H1 (cell line): ENCODE data around the gene LTF. TPM values are rescaled to one million over a fixed set of nuclear protein-coding genes. Genes with fewer than 3 reads are reported as not detected.

ENCODE experiments used
- BCL11A ChIP-seq, 2 experiments: IDR thresholded peaks; one replicate each; pipeline ENCODE4 v1.6.1; 2011; ENCODE audit warnings: low read depth in 2 of 2, low read length in 2 of 2, mild to moderate bottlenecking in 2 of 2
- EP300 ChIP-seq, 2 experiments: IDR thresholded peaks; 1 replicate in 1 of 2; 2 replicates in 1 of 2; pipeline ENCODE4 v1.6.1; 2011 to 2012; ENCODE audit warnings: low read depth in 2 of 2, low read length in 2 of 2, mild to moderate bottlenecking in 2 of 2, borderline replicate concordance in 1 of 2, inconsistent platforms in 1 of 2, moderate library complexity in 1 of 2
- SP1 ChIP-seq: IDR thresholded peaks from 2 replicates; pipeline ENCODE4 v1.6.1; 2011; ENCODE audit warnings: low read depth, low read length
- polyA plus RNA-seq, 7 experiments: library from polyadenylated mRNA; depleted of rRNA in 3 of 7; stranded (reverse) in 5 of 7; unstranded in 2 of 7; fragments of >200 nt in 5 of 7; fragments of 200-250 nt in 2 of 7; gene quantifications; 1 replicate in 5 of 7; 2 replicates in 1 of 7; 4 replicates in 1 of 7; pipeline versions ENCODE4 v1.2.1 to v1.2.3, GENCODE V29; 2011 to 2013; ENCODE audit warnings: missing spikeins in 2 of 7, mixed read lengths in 2 of 7
- total RNA-seq: library from RNA; stranded (reverse); fragmentation: NEBNext Ultra II Directional; extraction: Animal tissue kit (Norgen Biotek cat#: 25700); gene quantifications from 2 replicates; pipeline ENCODE4 v1.2.1, GENCODE V29; 2021
- TF ChIP-seq, protein P1 (sequence below), 3 experiments: IDR thresholded peaks; 1 replicate in 2 of 3; 2 replicates in 1 of 3; pipeline versions ENCODE4 v1.5.1 to v1.6.1; 2011; ENCODE audit warnings: low read length in 3 of 3, mild to moderate bottlenecking in 3 of 3, inconsistent platforms in 2 of 3, low read depth in 1 of 3, moderate library complexity in 1 of 3; ENCODE audit not compliant: insufficient read depth in 1 of 3; ENCODE audit errors: control extremely low read depth in 1 of 3

Gene LTF
- total and polyA plus RNA-seq, 2 of the 8 experiments (the other 6 are each of a cell fraction or from before 2014, with no cell fraction given) = 0.23 to 0.99 TPM

DNA sequence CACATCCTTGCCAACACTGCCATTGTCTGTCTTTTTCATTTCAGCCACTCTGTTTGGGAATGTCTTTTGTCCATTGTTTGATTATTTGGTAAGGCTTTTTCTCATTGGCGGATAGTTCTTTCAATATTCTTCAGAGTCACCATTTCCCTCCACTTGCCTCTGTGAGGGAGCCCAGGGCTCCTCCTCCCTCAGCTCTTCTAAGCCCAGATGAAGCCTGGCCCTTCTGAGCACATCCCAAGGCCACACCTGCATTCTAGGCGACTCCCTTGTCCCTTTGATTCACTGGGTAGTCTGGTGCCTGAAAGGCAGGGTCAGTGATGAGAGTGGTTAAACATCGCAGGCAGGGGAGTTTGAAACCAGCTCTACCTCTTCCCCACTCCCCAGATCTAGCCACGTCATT, 12.4 kb upstream of the LTF start (continued):
- no peak for TF ChIP-seq BCL11A (IDR thresholded peaks at IDR 0.05; ENCODE audit: low read depth in 2 of 2, low read length in 2 of 2)
- TF ChIP-seq, protein P1, sequence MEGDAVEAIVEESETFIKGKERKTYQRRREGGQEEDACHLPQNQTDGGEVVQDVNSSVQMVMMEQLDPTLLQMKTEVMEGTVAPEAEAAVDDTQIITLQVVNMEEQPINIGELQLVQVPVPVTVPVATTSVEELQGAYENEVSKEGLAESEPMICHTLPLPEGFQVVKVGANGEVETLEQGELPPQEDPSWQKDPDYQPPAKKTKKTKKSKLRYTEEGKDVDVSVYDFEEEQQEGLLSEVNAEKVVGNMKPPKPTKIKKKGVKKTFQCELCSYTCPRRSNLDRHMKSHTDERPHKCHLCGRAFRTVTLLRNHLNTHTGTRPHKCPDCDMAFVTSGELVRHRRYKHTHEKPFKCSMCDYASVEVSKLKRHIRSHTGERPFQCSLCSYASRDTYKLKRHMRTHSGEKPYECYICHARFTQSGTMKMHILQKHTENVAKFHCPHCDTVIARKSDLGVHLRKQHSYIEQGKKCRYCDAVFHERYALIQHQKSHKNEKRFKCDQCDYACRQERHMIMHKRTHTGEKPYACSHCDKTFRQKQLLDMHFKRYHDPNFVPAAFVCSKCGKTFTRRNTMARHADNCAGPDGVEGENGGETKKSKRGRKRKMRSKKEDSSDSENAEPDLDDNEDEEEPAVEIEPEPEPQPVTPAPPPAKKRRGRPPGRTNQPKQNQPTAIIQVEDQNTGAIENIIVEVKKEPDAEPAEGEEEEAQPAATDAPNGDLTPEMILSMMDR (IDR thresholded peaks at IDR 0.05; ENCODE audit: control extremely low read depth in 1 of 3, insufficient read depth in 1 of 3, low read depth in 1 of 3, low read length in 3 of 3) = no peak
- TF ChIP-seq SP1 = no peak
- TF ChIP-seq EP300 (IDR thresholded peaks at IDR 0.05; ENCODE audit: borderline replicate concordance in 1 of 2, low read depth in 2 of 2, low read length in 2 of 2) = no peak
